ENCODE results near the gene XK. TPM values are rescaled to one million over a fixed set of nuclear protein-coding genes. Genes with fewer than 3 reads are reported as not detected.

XK gene
- total and polyA plus RNA-seq, 2 donors (not counting 3 experiments of a cell fraction or from before 2014, with no cell fraction given) = 0.03 to 0.07 TPM

GRCh38 chrX:37672563-37672962, 13.0 kb upstream of the XK start:
- FAIRE-seq (no peak), DNase-seq (ENCODE audit: low read depth, low spot score) (no peak)
- no peaks in the 10 kb centered on the region for H3K36me3 ChIP-seq (ENCODE audit: control insufficient read depth in 2 of 2, extremely low read depth in 1 of 2, insufficient read depth in 2 of 2, low read length in 2 of 2)
- H3K4me2 ChIP-seq (ENCODE audit: insufficient read depth, low read length) = no peak overlapping the region
- H3K4me3 ChIP-seq (replicated peaks in 1 of 3; ENCODE audit: insufficient read depth in 1 of 3, low read depth in 1 of 3, low read length in 3 of 3) = no peak overlapping the region
- TF ChIP-seq CTCF (IDR thresholded peaks at IDR 0.05; ENCODE audit: extremely low read depth in 1 of 2, insufficient read depth in 1 of 2, low read depth in 1 of 2, low read length in 2 of 2) (no peak), EZH2 (IDR thresholded peaks at IDR 0.05; ENCODE audit: borderline replicate concordance, low read depth, low read length, severe bottlenecking) (no peak), JUN (IDR thresholded peaks at IDR 0.05; ENCODE audit: borderline replicate concordance, insufficient read depth, insufficient read length, low read depth) (no peak), GATA2 (IDR thresholded peaks at IDR 0.05; ENCODE audit: insufficient read depth, insufficient read length, low read depth, low read length) (no peak), MYC (IDR thresholded peaks at IDR 0.05; ENCODE audit: low read depth, low read length) (no peak), MAX (IDR thresholded peaks at IDR 0.05; ENCODE audit: insufficient read depth, insufficient read length) (no peak), POLR2AphosphoS5 (IDR thresholded peaks at IDR 0.05; ENCODE audit: insufficient read depth, low read depth, low read length) (no peak), FOS (IDR thresholded peaks at IDR 0.05; ENCODE audit: borderline replicate concordance, insufficient read depth, low read length) (no peak), POLR2A (IDR thresholded peaks at IDR 0.05; ENCODE audit: low read depth, low read length) (no peak)
- no peaks in the 10 kb centered on the region for H3K9me1 ChIP-seq (replicated peaks; ENCODE audit: control insufficient read depth, extremely low read depth, insufficient read depth, low read length)
- H3K4me1 ChIP-seq (ENCODE audit: control insufficient read depth, extremely low read depth, insufficient read depth, low read length) = no peaks in the 10 kb centered on the region
- BruUV-seq (replicated peaks) = no TSS peak
- no peak overlapping the region for H3K9ac ChIP-seq (replicated peaks; ENCODE audit: extremely low read depth, insufficient read depth, low read length)
- no peaks in the 10 kb centered on the region for H4K20me1 ChIP-seq (replicated peaks; ENCODE audit: control insufficient read depth, extremely low read depth, insufficient read depth, low read length)
- ChIA-PET POLR2A (no interaction called here), CTCF (no interaction called here)
- no peaks in the 10 kb centered on the region for H3K9me3 ChIP-seq (replicated peaks; ENCODE audit: control insufficient read depth, insufficient read depth, low read length)
- H3K79me2 ChIP-seq (ENCODE audit: control insufficient read depth, insufficient read depth, low read length) = no peaks in the 10 kb centered on the region
- intact Hi-C loops (cut with micrococcal nuclease) = no loop called here
- H3K27ac ChIP-seq (ENCODE audit: insufficient read depth, low read depth, low read length) = no peak overlapping the region
- H2AFZ ChIP-seq (ENCODE audit: low read depth, low read length) = no peak overlapping the region
- no peaks in the 10 kb centered on the region for H3K27me3 ChIP-seq (ENCODE audit: control insufficient read depth in 2 of 2, insufficient read depth in 2 of 2, low read length in 2 of 2)
- dilution Hi-C loops (cut with MboI; ENCODE audit: extremely low pct_ligation_motif_present, low sequenced_read_pairs) = no loop called here
